Fibroblast of gingiva (primary cell): ENCODE results near the gene MEAK7.

ENCODE experiments used
- DNase-seq: peaks from one replicate; pipeline ENCODE4 v3.0.0-alpha.2; 2011; ENCODE audit warnings: low read depth

Gene MEAK7

GRCh38 chr16:84511831-84512230, 7.4 kb upstream of the MEAK7 start:
- no peak for DNase-seq

- DNase-seq, result peak; percentile 80
Observed at GRCh38 chr16:84511180-84511800, 6.8 kb upstream of the MEAK7 start.

GRCh38 chr16:84509032-84509950, 4.8 kb upstream of the MEAK7 start:
- no peak for DNase-seq

- no peak for DNase-seq
Observed at GRCh38 chr16:84508502-84508901, 4.0 kb upstream of the MEAK7 start.

- no peak for DNase-seq
Observed at GRCh38 chr16:84507011-84507982, 2.8 kb upstream of the MEAK7 start.

GRCh38 chr16:84505249-84506187, 1.1 kb upstream of the MEAK7 start:
- DNase-seq, result no peak

- DNase-seq, result no peak
Observed at GRCh38 chr16:84503751-84504395, 586 bp downstream of the MEAK7 start.

- DNase-seq, result no peak
Observed at GRCh38 chr16:84502581-84502980, 1.9 kb downstream of the MEAK7 start.

GRCh38 chr16:84502075-84502474, 2.4 kb downstream of the MEAK7 start:
- no peak for DNase-seq

- no peak for DNase-seq
Observed at GRCh38 chr16:84501077-84501735, 3.3 kb downstream of the MEAK7 start.

- no peak for DNase-seq
Observed at GRCh38 chr16:84500531-84500930, 3.9 kb downstream of the MEAK7 start.

GRCh38 chr16:84499638-84500037, 4.8 kb downstream of the MEAK7 start:
- no peak for DNase-seq

- DNase-seq, result no peak
Observed at GRCh38 chr16:84498859-84499620, 5.4 kb downstream of the MEAK7 start.

- no peak for DNase-seq
Observed at GRCh38 chr16:84498223-84498610, 6.2 kb downstream of the MEAK7 start.

- DNase-seq, result no peak
Observed at GRCh38 chr16:84497418-84498222, 6.8 kb downstream of the MEAK7 start.

GRCh38 chr16:84496991-84497390, 7.5 kb downstream of the MEAK7 start:
- no peak for DNase-seq

GRCh38 chr16:84495506-84495905, 9.0 kb downstream of the MEAK7 start:
- DNase-seq, result no peak

- DNase-seq, result no peak
Observed at GRCh38 chr16:84489131-84489530, 15.3 kb downstream of the MEAK7 start.
